ENCODE data around the gene GPR37L1.
"Not testable (repeated sequence)": the region's sequence is repeated elsewhere in the genome, so short reads cannot be mapped to it uniquely, and the experiment has no call there.

Gene GPR37L1

GRCh38 chr1:202110977-202111376 is 11.7 kb upstream of the GPR37L1 start:
- no peak for DNase-seq

- DNase-seq = not testable (repeated sequence)
Measured at GRCh38 chr1:202111589-202111988, 11.1 kb upstream of the GPR37L1 start.

GRCh38 chr1:202112859-202113689 is 9.6 kb upstream of the GPR37L1 start:
- peak in 1 of 14 donors; percentile 45 for DNase-seq

GRCh38 chr1:202113690-202114300 is 8.9 kb upstream of the GPR37L1 start:
- no peak for DNase-seq

GRCh38 chr1:202116287-202116686 is 6.4 kb upstream of the GPR37L1 start:
- no peak for DNase-seq

DNA sequence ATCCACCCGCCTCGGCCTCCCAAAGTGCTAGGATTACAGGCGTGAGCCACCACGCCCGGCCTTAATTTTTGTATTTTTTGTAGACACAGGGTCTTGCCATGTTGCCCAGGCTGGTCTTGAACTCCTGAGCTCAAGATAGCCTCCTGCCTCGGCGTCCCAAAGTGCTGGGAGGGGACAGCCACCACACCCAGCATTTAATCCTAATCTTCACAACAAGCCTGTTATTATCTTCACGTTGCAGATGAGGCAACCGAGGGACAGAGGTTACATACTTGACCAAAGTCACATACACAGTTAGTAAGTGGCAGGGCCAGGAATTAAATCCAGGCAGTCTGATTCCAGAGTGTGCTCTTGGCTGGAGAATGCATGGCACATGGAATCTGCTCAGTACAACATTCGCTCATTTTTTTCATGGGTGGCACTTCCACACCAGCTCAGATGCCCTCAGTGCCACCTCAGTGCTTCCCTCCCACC is 4.8 kb upstream of the GPR37L1 start:
- no peak for DNase-seq

- DNase-seq = no peak
Measured at GRCh38 chr1:202121006-202121405, 1.7 kb upstream of the GPR37L1 start.

- peak in 1 of 14 donors; percentile 76 for DNase-seq
Measured at GRCh38 chr1:202123336-202123813, 658 bp downstream of the GPR37L1 start.

- DNase-seq = no peak
Measured at GRCh38 chr1:202124142-202124541, 1.4 kb downstream of the GPR37L1 start.

DNA sequence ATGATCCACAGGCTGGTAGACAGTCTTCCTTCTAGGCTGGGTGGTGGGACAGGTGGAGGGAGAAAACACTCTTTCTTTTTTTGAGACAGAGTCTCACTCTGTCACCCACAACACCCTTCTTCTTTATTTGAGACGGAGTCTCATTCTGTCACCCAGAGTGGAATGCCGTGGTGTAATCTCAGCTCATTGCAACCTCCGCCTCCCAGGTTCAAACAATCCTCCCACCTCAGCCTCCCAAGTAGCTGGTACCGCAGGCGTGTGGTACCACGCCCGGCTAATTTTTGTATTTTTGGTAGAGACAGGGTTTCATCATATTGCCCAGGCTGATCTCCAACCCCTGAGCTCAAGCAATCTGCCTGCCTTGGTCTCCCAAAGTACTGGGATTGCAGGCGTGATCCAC is 2.9 kb downstream of the GPR37L1 start:
- DNase-seq = no peak

GRCh38 chr1:202126426-202126825 is 3.7 kb downstream of the GPR37L1 start:
- DNase-seq = peak in 11 of 14 donors; percentile 19 to 77 (median 55)

DNA sequence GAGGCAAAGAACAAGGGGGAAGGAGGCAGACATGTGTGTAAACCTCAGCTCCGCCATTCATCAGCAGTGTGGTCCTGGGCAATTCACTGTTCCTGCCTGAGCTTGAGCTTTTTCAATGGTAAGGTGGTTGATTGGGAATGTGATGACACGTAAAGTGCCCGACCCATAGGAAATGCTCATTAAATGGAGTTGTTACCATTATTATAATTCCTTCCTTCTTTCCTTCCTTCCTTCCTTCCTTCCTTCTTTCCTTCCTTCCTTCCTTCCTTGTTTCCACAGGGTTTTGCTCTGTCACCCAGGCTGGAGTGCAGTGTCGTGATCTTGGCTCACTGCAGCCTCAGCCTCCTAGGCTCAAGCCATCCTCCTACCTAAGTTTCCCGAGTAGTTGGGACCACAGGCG is 4.3 kb downstream of the GPR37L1 start:
- DNase-seq = no peak

DNA sequence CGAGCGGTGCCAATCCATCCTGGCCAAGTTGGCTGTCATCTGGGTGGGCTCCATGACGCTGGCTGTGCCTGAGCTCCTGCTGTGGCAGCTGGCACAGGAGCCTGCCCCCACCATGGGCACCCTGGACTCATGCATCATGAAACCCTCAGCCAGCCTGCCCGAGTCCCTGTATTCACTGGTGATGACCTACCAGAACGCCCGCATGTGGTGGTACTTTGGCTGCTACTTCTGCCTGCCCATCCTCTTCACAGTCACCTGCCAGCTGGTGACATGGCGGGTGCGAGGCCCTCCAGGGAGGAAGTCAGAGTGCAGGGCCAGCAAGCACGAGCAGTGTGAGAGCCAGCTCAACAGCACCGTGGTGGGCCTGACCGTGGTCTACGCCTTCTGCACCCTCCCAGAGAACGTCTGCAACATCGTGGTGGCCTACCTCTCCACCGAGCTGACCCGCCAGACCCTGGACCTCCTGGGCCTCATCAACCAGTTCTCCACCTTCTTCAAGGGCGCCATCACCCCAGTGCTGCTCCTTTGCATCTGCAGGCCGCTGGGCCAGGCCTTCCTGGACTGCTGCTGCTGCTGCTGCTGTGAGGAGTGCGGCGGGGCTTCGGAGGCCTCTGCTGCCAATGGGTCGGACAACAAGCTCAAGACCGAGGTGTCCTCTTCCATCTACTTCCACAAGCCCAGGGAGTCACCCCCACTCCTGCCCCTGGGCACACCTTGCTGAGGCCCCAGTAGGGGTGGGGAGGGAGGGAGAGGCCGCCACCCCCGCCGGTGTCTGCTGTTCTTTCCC is 5.3 kb downstream of the GPR37L1 start:
- DNase-seq = no peak

GRCh38 chr1:202129453-202130296 is 7.0 kb downstream of the GPR37L1 start:
- peak in 11 of 14 donors; percentile 22 to 95 (median 88) for DNase-seq

- peak in 13 of 14 donors; percentile 56 to 98 (median 88) for DNase-seq
Measured at GRCh38 chr1:202130297-202130721, 7.6 kb downstream of the GPR37L1 start.

- DNase-seq = peak in 13 of 14 donors; percentile 49 to 98 (median 88)
Measured at GRCh38 chr1:202130816-202131522, 8.3 kb downstream of the GPR37L1 start.

GRCh38 chr1:202131956-202132821 is 9.5 kb downstream of the GPR37L1 start:
- peak in 11 of 14 donors; percentile 41 to 82 (median 72) for DNase-seq

DNA sequence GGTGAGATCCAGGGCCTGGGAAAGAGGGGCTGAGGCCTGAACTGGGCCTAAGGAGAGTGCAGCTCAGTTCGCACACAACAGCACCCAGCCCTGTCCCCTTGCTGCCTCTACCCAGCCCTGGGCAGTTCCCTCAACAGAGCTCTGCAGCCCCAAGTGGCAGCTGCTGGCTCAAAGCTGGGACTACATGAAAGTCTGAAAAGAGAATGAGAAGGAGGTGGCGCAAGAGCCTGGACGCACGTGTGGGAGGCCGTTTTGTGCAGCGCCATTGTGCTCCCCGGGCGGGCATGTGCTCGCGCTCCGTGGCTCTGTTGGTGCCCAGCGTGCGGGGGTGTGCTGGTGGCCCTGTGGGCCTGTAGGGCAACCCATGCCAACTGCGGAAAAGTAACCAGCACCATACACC is 10.3 kb downstream of the GPR37L1 start:
- DNase-seq = peak in 12 of 14 donors; percentile 50 to 81 (median 72)

GRCh38 chr1:202133496-202133895 is 10.8 kb downstream of the GPR37L1 start:
- DNase-seq = no peak

DNA sequence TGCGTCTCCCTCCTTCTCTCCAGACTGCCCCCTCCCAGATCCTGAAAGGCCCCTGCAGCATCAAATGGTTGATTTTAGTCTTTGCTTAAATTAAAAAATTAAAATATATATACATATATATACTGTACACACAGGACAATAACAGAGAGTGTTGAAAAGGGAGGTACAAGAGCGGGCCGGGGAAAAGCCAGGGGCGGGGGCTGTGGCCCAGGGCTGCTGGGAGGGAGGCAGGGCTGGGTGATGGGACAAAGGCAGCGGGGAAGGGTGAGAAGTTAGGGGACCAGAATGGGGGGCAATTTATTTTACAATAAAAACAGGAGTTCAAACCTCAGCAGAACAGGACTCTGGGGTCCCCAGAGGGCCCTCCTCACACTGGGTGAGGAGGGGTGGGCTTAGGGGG is 11.3 kb downstream of the GPR37L1 start:
- DNase-seq = no peak

Measured in C1 segment of cervical spinal cord (tissue), 14 donors.